Left ventricle myocardium inferior (tissue), 1 donor: Measurements from ENCODE around the gene NXF1. TPM values are rescaled to one million over a fixed set of nuclear protein-coding genes. Genes with fewer than 3 reads are reported as not detected.
A peak's percentile ranks its signal among the peaks of the same experiment; 100 is the strongest.

Experiments used
- DNase-seq: peaks from one replicate; pipeline ENCODE4 v3.0.0-alpha.2; 2020
- H3K27ac ChIP-seq: fragments of 200-600 bp; replicated peaks from 2 replicates; pipeline ENCODE4 v1.8.0; 2021
- H3K27me3 ChIP-seq: fragments of 200-600 bp; 2 replicates; pipeline ENCODE4 v1.8.0; 2021; ENCODE audit warnings: low read depth
- H3K36me3 ChIP-seq: fragments of 200-600 bp; 2 replicates; pipeline ENCODE4 v1.8.0; 2021
- H3K4me1 ChIP-seq: fragments of 200-600 bp; 2 replicates; pipeline ENCODE4 v1.8.0; 2021
- H3K4me3 ChIP-seq: fragments of 200-600 bp; 2 replicates; pipeline ENCODE4 v1.8.0; 2021; ENCODE audit warnings: mild to moderate bottlenecking, moderate library complexity
- H3K9me3 ChIP-seq: fragments of 200-600 bp; replicated peaks from 2 replicates; pipeline ENCODE4 v1.8.0; 2021
- CTCF ChIP-seq: fragments of 200-600 bp; IDR thresholded peaks from 2 replicates; pipeline ENCODE4 v1.8.0; 2021; ENCODE audit warnings: antibody characterized with exemption, mild to moderate bottlenecking, borderline replicate concordance
- intact Hi-C: fragments of 100-400 bp; cut with micrococcal nuclease; formaldehyde crosslinking; loops from one replicate; pipeline ENCODE4 v1.11.0; 2022
- total RNA-seq: library from RNA; stranded (reverse); fragmentation: NEBNext Ultra II Directional; extraction: Animal tissue kit (Norgen Biotek cat#: 25700); gene quantifications from one replicate; pipeline ENCODE4 v1.2.1, GENCODE V29; 2021
- donor health status: DM: no; HTN: yes; CAD: no; lungs with severe emphysema.

Gene NXF1
- total RNA-seq, 1 donor from 2014 or later = 43.2 TPM

GRCh38 chr11:62805961-62806441 is 761 bp upstream of the NXF1 start:
- H3K9me3 ChIP-seq = no peaks in the 10 kb centered on the region
- peak overlapping the region; percentile 91 for H3K27ac ChIP-seq
- peaks cover 33% of the 10 kb centered on the region for H3K36me3 ChIP-seq
- H3K4me3 ChIP-seq = peak overlapping the region; percentile 83
- H3K4me1 ChIP-seq = peaks cover 42% of the 10 kb centered on the region
- H3K27me3 ChIP-seq = no peaks in the 10 kb centered on the region
- intact Hi-C loops = no loop called here
- DNase-seq = no peak
- TF ChIP-seq CTCF = no peak

GRCh38 chr11:62804310-62805075 is 747 bp downstream of the NXF1 start:
- Histone ChIP-seq H3K4me1 (peaks cover 42% of the 10 kb centered on the region), H3K27me3 (no peaks in the 10 kb centered on the region), H3K36me3 (peaks cover 48% of the 10 kb centered on the region), H3K27ac (peak overlapping the region; percentile 91), H3K4me3 (peak overlapping the region; percentile 83), H3K9me3 (no peaks in the 10 kb centered on the region)
- TF ChIP-seq CTCF = no peak
- no peak for DNase-seq
- intact Hi-C loops = no loop called here

GRCh38 chr11:62801071-62801470 is 4.2 kb downstream of the NXF1 start:
- Histone ChIP-seq H3K4me1 (peaks cover 30% of the 10 kb centered on the region), H3K36me3 (peaks cover 79% of the 10 kb centered on the region), H3K4me3 (no peak overlapping the region), H3K27me3 (no peaks in the 10 kb centered on the region), H3K9me3 (no peaks in the 10 kb centered on the region), H3K27ac (no peak overlapping the region)
- intact Hi-C loops = no loop called here
- TF ChIP-seq CTCF = no peak
- no peak for DNase-seq

GRCh38 chr11:62799486-62799885 is 5.8 kb downstream of the NXF1 start:
- no peak for DNase-seq
- H3K36me3 ChIP-seq = peaks cover 95% of the 10 kb centered on the region
- intact Hi-C loops = no loop called here
- H3K27ac ChIP-seq = no peak overlapping the region
- H3K27me3 ChIP-seq = no peaks in the 10 kb centered on the region
- peaks cover 17% of the 10 kb centered on the region for H3K4me1 ChIP-seq
- no peak overlapping the region for H3K4me3 ChIP-seq
- no peak for TF ChIP-seq CTCF
- H3K9me3 ChIP-seq = no peaks in the 10 kb centered on the region

- Histone ChIP-seq H3K4me1 (peaks cover 23% of the 10 kb centered on the region), H3K9me3 (no peaks in the 10 kb centered on the region), H3K4me3 (no peak overlapping the region), H3K27me3 (no peaks in the 10 kb centered on the region), H3K27ac (no peak overlapping the region), H3K36me3 (peaks cover 91% of the 10 kb centered on the region)
- no peak for DNase-seq
- intact Hi-C loops = no loop called here
- no peak for TF ChIP-seq CTCF
Measured at GRCh38 chr11:62796281-62796680, 9.0 kb downstream of the NXF1 start.
